ENCODE results near the gene DPYD.
"Not testable (repeated sequence)": the region's sequence is repeated elsewhere in the genome, so short reads cannot be mapped to it uniquely, and the experiment has no call there.

Gene DPYD

GRCh38 chr1:97258597-97258996 is 662.2 kb downstream of the DPYD start:
- no peak for DNase-seq

GRCh38 chr1:97254731-97255463 is 665.9 kb downstream of the DPYD start:
- DNase-seq = no peak

GRCh38 chr1:97252925-97253324 is 667.9 kb downstream of the DPYD start:
- no peak for DNase-seq

- no peak for DNase-seq
These were observed 668.8 kb downstream of the DPYD start for GRCh38 chr1:97252076-97252475.

- DNase-seq = no peak
These were observed 673.6 kb downstream of the DPYD start for GRCh38 chr1:97247196-97247595.

GRCh38 chr1:97245682-97246081 is 675.2 kb downstream of the DPYD start:
- no peak for DNase-seq

GRCh38 chr1:97245026-97245425 is 675.8 kb downstream of the DPYD start:
- no peak for DNase-seq

- no peak for DNase-seq
These were observed 676.8 kb downstream of the DPYD start for GRCh38 chr1:97243973-97244560.

GRCh38 chr1:97238816-97239215 is 682.0 kb downstream of the DPYD start:
- DNase-seq = no peak

- not testable (repeated sequence) for DNase-seq
These were observed 689.5 kb downstream of the DPYD start for GRCh38 chr1:97231354-97231753.

- DNase-seq = no peak
These were observed 708.2 kb downstream of the DPYD start for GRCh38 chr1:97212671-97213070.

- no peak for DNase-seq
These were observed 710.5 kb downstream of the DPYD start for GRCh38 chr1:97210307-97210706.

GRCh38 chr1:97209381-97209957 is 711.4 kb downstream of the DPYD start:
- no peak for DNase-seq

- DNase-seq = no peak
These were observed 713.0 kb downstream of the DPYD start for GRCh38 chr1:97207868-97208267.

GRCh38 chr1:97204468-97204867 is 716.4 kb downstream of the DPYD start:
- DNase-seq = no peak

- DNase-seq = no peak
These were observed 718.1 kb downstream of the DPYD start for GRCh38 chr1:97202481-97203380.

- no peak for DNase-seq
These were observed 719.2 kb downstream of the DPYD start for GRCh38 chr1:97201641-97202040.

GRCh38 chr1:97200595-97200994 is 720.2 kb downstream of the DPYD start:
- no peak for DNase-seq

- DNase-seq = no peak
These were observed 723.9 kb downstream of the DPYD start for GRCh38 chr1:97196825-97197516.

- DNase-seq = no peak
These were observed 727.8 kb downstream of the DPYD start for GRCh38 chr1:97192872-97193572.

GRCh38 chr1:97190326-97190725 is 730.5 kb downstream of the DPYD start:
- DNase-seq = no peak

- DNase-seq = no peak
These were observed 734.5 kb downstream of the DPYD start for GRCh38 chr1:97186381-97186780.

Data from stimulated activated CD4-positive, alpha-beta T cell treated with anti-CD3 and anti-CD28 coated beads, Interleukin-1b, Interleukin-23, amount 100 ng/mL, for 48 hours (primary cell).